Measurements from ENCODE around the gene NHSL2. TPM values are rescaled to one million over a fixed set of nuclear protein-coding genes. Genes with fewer than 3 reads are reported as not detected.

The NHSL2 gene
- total RNA-seq, 4 donors from 2014 or later = 7.6 to 30.8 (median 9.1) TPM

- TF ChIP-seq CTCF (IDR thresholded peaks at IDR 0.05) (no peak), POLR2A (IDR thresholded peaks at IDR 0.05) (no peak)
- intact Hi-C loops (cut with DNase I; ENCODE audit: low total_unique reads) = no loop called here
- no peak overlapping the region for H3K4me3 ChIP-seq
- no peak overlapping the region for H3K27ac ChIP-seq
- no peaks in the 10 kb centered on the region for H3K4me1 ChIP-seq
- no peak for DNase-seq
- H3K9me3 ChIP-seq = no peaks in the 10 kb centered on the region
- H3K27me3 ChIP-seq = no peaks in the 10 kb centered on the region
- H3K36me3 ChIP-seq = no peaks in the 10 kb centered on the region
Measured at GRCh38 chrX:72073633-72074032, 163.0 kb downstream of the NHSL2 start.

- no peak for DNase-seq
- H3K4me3 ChIP-seq = no peak overlapping the region
- TF ChIP-seq CTCF (IDR thresholded peaks at IDR 0.05) = no peak
- no peak for TF ChIP-seq POLR2A (IDR thresholded peaks at IDR 0.05)
- no peaks in the 10 kb centered on the region for H3K27me3 ChIP-seq
- no peaks in the 10 kb centered on the region for H3K4me1 ChIP-seq
- H3K27ac ChIP-seq = no peak overlapping the region
- no peaks in the 10 kb centered on the region for H3K9me3 ChIP-seq
- intact Hi-C loops (cut with DNase I; ENCODE audit: low total_unique reads) = no loop called here
- no peaks in the 10 kb centered on the region for H3K36me3 ChIP-seq
Measured at GRCh38 chrX:72078411-72078810, 167.8 kb downstream of the NHSL2 start.

GRCh38 chrX:72079607-72080006, 169.0 kb downstream of the NHSL2 start:
- peak in 1 of 2 donors; percentile 46 for DNase-seq
- Histone ChIP-seq H3K36me3 (no peaks in the 10 kb centered on the region), H3K9me3 (no peaks in the 10 kb centered on the region), H3K27me3 (no peaks in the 10 kb centered on the region), H3K27ac (peak overlapping the region in 1 of 2 donors; percentile 32), H3K4me1 (no peaks in the 10 kb centered on the region), H3K4me3 (no peak overlapping the region)
- intact Hi-C loops (cut with DNase I; ENCODE audit: low total_unique reads) = no loop called here
- no peak for TF ChIP-seq CTCF (IDR thresholded peaks at IDR 0.05)
- no peak for TF ChIP-seq POLR2A (IDR thresholded peaks at IDR 0.05)

GRCh38 chrX:72080150-72080549, 169.5 kb downstream of the NHSL2 start:
- H3K27me3 ChIP-seq = no peaks in the 10 kb centered on the region
- intact Hi-C loops (cut with DNase I; ENCODE audit: low total_unique reads) = no loop called here
- no peaks in the 10 kb centered on the region for H3K36me3 ChIP-seq
- DNase-seq = no peak
- TF ChIP-seq CTCF (IDR thresholded peaks at IDR 0.05) = no peak
- TF ChIP-seq POLR2A (IDR thresholded peaks at IDR 0.05) = no peak
- H3K4me3 ChIP-seq = no peak overlapping the region
- H3K9me3 ChIP-seq = no peaks in the 10 kb centered on the region
- no peaks in the 10 kb centered on the region for H3K4me1 ChIP-seq
- H3K27ac ChIP-seq = peak overlapping the region in 1 of 2 donors; percentile 32

GRCh38 chrX:72080800-72081199, 170.2 kb downstream of the NHSL2 start:
- no peak overlapping the region for H3K27ac ChIP-seq
- no peaks in the 10 kb centered on the region for H3K27me3 ChIP-seq
- H3K36me3 ChIP-seq = no peaks in the 10 kb centered on the region
- DNase-seq = no peak
- no peaks in the 10 kb centered on the region for H3K4me1 ChIP-seq
- H3K4me3 ChIP-seq = no peak overlapping the region
- H3K9me3 ChIP-seq = no peaks in the 10 kb centered on the region
- TF ChIP-seq POLR2A (IDR thresholded peaks at IDR 0.05) (no peak), CTCF (IDR thresholded peaks at IDR 0.05) (no peak)
- intact Hi-C loops (cut with DNase I; ENCODE audit: low total_unique reads) = no loop called here

All from uterus (tissue), 4 donors.